ENCODE results near the gene MROH2A.

Gene MROH2A

DNA sequence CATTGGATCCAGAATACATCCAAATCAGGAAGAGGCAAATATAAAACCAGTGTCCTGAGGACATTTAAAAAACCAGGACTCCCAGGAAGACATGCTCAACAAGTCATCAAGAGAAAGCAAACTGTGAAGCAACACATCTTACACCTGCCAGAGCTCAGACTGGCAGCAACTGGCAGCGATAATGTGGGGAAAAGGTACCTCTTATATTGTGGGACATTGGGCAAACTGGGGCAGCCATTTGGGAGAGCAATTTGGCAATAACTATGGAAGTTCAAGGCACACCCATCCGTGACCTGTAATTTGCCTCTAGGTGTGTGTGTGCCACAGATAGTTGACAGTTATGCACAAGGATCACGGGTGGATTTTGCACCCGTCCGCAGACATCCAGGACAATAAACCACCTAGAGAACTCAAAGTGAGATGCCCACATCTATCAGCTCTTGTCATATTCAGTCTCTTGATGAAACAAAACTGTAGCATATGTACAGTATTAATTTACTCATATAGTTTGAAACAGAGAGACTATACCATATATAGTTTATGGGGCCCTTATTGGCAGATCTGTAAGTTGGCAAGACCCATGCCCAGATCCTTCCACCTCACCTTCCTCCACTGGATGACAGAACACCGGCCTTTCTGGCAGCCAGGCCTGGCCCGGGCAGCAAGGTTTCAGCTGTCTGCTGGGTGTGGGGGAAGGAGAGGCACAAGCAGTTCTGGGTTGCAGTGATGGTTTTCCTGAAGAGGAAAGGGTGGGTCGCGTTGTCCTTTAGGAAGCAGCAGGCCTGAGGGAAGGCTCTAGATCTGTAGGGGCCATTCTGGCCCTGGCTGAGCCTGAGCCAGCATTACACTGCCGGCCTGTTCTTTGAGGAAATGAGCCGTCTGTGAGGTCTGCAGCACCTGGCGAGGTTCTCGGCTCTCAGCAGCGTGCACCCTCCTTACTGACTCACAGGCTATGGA lies 57.4 kb downstream of the MROH2A start:
- TF ChIP-seq, protein P1, sequence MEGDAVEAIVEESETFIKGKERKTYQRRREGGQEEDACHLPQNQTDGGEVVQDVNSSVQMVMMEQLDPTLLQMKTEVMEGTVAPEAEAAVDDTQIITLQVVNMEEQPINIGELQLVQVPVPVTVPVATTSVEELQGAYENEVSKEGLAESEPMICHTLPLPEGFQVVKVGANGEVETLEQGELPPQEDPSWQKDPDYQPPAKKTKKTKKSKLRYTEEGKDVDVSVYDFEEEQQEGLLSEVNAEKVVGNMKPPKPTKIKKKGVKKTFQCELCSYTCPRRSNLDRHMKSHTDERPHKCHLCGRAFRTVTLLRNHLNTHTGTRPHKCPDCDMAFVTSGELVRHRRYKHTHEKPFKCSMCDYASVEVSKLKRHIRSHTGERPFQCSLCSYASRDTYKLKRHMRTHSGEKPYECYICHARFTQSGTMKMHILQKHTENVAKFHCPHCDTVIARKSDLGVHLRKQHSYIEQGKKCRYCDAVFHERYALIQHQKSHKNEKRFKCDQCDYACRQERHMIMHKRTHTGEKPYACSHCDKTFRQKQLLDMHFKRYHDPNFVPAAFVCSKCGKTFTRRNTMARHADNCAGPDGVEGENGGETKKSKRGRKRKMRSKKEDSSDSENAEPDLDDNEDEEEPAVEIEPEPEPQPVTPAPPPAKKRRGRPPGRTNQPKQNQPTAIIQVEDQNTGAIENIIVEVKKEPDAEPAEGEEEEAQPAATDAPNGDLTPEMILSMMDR (IDR thresholded peaks at IDR 0.05): no peak

DNA sequence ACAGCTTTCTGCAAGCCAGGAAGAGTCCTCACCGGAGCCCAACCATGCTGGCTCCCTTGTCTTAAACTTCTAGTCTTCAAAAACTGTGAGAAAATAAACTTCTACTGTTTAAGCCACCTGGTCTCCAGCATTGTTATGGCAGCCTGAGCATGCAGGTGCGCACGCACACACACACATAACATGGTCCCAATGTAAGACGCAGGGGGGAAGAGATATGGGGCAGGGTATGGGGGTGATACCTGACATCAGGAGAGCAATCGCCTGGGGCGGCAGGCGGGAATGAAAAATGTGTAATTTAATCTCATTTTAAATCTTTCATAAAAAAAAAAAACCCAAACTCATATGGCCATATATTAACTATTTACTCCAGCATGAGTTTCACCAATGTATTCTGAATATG lies 58.2 kb downstream of the MROH2A start:
- TF ChIP-seq, protein P1 (IDR thresholded peaks at IDR 0.05): no peak

DNA sequence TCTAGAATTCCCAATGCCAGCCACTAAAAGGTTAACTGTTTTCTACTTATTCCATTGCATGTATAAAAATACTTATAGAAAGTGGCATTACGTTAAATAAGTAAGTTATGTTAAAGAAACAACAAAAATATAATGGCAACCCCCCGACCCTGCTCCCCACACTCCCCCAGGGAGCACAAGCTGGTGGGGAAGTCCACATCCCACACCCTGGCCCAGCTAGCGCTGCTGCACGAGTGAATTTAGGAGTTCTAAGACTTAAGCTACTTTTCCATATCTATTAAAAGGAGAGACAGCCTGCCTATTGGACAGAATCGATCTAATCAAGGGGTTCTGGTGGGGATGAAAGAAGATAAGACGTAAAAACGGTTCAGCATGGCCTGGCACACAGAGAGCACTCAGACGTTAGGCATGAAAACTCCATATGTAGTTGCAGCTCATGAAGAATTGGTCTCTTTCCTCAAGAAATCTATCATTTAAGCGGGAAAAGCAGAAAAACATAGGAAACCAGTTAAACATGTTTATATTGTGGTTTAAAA lies 59.6 kb downstream of the MROH2A start:
- TF ChIP-seq, protein P1 (IDR thresholded peaks at IDR 0.05): no peak

DNA sequence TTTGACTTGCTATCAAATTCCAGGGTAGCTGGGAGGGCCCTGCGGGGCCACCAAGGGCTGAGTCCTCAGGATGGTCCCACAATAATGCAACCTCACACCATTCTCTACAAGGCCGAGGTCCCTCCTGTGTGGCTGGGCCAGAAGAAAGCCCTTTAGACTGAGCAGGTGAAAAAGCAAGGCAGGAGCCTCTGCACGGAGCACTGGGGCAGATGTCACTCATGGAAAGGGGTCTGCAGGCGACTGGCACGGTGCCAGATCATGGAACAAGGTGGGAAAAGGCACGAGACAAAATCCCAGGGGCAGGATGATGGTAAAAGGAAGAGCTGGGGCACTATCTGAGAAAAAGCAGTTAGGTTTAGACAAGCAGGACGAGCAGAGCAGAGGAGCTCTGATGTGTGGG lies 60.1 kb downstream of the MROH2A start:
- TF ChIP-seq, protein P1 (IDR thresholded peaks at IDR 0.05): no peak

DNA sequence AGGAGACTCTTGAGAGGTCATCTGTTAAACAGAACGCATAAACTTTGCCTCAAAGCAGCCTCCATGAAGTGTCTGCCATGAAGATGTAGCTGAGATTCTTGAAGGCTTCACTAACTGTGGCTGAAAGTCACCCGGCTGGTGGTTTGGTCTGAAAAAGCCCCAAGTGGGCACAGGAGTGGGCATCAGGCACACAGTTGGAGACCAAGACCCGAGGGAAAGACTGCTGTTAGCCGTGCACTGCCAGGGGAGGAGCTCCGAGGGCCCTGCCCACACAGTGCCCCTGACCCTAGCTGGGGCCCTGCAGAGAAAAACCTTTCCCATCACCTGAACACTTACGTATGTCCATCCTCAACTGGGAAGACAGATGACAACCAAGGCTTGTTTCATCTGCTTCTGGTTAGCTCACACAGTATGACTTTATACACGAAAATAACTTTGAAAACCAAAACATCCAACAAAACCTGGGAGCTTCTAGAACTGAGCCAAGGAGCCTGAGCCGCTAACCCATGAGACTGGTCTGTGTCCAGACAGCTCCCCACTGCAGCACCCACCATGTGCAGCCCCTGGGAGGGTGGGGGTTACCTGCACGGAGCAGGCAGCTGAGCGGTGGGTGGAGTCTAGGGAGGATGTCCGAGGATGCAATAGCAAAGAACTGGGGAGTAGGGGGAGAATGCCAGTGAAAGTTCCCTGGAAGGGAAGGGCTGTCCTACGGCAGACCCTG lies 60.8 kb downstream of the MROH2A start:
- TF ChIP-seq, protein P1 (IDR thresholded peaks at IDR 0.05): no peak

DNA sequence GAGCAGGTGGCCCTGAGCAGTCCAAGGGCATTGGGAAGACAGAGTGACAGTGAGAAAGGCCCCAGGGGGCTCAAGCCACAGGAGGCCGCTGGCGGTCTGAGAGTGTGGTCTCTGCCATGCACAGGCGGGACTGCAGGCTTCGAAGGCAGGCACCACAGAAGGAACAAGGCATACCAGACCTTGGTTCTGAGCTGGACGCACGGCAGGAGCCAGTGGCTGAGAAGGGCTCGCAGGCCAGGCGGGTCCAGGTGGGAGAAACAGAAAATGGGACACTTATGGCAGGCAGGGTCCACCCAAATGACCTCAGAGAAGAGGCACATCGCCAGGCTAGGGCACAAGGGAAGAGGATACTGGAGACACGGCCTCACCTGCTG lies 61.3 kb downstream of the MROH2A start:
- TF ChIP-seq, protein P1 (IDR thresholded peaks at IDR 0.05): no peak

DNA sequence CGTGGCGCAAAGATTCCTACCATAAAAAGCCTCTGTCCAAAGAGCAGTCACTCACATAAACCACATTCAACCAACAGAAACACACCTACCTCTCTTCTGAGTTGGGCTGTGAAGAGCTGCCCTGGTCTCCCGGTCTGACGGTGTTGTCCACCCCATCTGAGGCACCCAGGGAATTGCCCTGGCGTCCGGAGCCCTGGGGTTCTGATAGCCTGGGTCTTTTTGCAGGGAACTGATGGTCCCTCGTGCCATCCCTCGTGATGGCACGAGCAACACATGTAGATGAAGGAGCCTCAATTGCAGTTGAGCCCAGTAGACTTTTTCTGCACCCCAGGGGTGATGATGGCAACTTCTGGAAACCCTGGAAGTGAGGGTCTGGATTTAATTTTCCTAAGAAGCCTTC lies 62.4 kb downstream of the MROH2A start:
- TF ChIP-seq, protein P1 (IDR thresholded peaks at IDR 0.05): no peak
